GM12875 (cell line): ENCODE results near the gene WAPL.

ENCODE experiments used
- H3K4me3 ChIP-seq: one replicate; pipeline ENCODE4 v1.5.1; 2011; ENCODE audit warnings: low read depth, low read length, control low read depth
- TF ChIP-seq, protein P1 (sequence below): IDR thresholded peaks from 2 replicates; pipeline ENCODE4 v1.5.1; 2011; ENCODE audit warnings: low read depth, mild to moderate bottlenecking, control low read depth, inconsistent platforms, low read length, moderate library complexity, borderline replicate concordance; ENCODE audit not compliant: insufficient read depth

Gene WAPL

DNA sequence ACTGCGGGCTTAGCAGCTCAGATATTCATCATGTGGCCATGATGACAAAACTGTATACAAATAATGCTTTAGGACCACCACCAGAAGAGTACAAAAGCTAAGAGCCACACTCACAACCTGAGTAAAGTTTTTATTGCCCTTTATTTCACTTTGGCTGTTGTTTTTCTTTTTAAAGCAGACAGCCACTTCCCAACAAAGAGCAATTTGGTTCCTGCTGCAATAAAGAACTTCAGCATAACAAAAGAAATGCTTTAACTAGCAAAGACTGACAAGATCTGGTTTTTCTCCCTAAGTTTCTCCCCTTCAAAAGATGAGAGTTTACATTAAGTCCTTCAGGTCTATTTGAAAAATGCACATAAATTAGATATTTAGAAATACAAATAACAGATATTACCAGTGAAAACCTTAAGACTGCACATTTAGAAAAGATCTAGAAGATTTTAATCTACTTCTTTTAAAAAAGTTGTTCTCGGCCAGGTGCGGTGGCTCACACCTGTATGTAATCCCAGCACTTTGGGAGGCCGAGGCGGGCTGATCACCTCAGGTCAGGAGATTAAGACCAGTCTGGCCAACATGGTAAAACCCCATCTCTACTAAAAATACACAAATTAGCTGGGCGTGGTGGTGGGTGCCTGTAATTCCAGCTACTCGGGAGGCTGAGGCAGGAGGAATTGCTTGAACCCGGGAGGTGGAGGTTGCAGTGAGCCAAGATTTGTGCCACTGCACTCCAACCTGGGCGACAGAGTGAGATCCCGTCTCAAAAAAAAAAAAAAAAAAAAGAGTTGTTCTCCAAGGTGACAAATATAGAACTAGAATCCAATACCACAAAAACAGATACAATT is 59.4 kb downstream of the WAPL start:
- TF ChIP-seq, protein P1, sequence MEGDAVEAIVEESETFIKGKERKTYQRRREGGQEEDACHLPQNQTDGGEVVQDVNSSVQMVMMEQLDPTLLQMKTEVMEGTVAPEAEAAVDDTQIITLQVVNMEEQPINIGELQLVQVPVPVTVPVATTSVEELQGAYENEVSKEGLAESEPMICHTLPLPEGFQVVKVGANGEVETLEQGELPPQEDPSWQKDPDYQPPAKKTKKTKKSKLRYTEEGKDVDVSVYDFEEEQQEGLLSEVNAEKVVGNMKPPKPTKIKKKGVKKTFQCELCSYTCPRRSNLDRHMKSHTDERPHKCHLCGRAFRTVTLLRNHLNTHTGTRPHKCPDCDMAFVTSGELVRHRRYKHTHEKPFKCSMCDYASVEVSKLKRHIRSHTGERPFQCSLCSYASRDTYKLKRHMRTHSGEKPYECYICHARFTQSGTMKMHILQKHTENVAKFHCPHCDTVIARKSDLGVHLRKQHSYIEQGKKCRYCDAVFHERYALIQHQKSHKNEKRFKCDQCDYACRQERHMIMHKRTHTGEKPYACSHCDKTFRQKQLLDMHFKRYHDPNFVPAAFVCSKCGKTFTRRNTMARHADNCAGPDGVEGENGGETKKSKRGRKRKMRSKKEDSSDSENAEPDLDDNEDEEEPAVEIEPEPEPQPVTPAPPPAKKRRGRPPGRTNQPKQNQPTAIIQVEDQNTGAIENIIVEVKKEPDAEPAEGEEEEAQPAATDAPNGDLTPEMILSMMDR, result no peak
- no peak overlapping the region for H3K4me3 ChIP-seq

DNA sequence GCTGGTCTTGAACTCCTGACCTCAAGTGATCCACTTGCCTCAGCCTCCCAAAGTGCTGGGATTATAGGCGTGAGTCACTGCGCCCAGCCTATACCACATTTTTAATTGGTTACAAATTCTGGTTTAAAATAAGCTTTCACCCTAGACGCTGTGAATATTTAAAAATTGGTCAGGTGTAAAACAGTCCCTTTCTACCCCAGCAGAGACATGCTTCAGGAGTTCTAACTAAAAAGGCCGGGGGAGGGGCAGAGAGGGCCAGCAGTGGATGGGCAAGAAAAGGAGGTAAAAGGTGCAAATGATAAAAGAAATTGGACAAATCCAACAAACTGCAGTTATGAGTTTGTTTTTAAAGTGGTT is 70.0 kb downstream of the WAPL start:
- H3K4me3 ChIP-seq, result no peak overlapping the region
- TF ChIP-seq, protein P1, result no peak

DNA sequence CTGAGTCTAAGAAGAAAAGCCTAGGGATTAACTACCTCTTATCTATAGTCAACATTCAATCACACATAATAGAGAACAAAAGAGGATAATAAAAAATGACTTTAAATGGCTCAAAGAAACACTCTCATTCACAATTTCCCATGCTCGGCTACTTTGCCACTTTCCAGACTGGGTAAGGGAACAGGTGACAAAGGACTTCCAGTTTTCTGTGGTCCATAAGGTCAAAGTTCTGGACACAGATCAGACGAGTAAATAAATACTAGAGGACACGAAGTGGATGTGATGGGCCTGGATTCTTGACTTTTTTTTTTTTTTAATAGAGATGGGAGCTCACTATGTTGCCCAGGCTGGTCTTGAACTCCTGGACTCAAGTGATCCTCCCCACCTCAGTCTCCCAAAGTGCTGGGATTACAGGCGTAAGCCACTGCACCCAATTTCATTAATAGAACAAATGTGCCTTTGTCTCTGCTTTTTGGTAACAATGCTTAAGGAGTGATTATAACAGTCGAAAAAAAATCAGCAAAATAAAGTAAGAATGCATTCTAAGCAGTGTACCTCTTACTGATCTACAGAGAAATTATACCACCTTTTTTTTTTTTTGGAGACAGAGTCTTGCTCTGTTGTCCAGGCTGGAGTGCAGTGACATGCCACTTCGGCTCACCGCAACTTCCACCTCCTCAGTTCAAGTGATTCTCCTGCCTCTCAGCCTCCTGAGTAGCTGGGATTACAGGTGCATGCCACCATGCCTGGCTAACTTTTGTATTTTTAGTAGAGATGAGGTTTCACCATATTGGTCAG is 70.6 kb downstream of the WAPL start:
- H3K4me3 ChIP-seq, result no peak overlapping the region
- TF ChIP-seq, protein P1, result no peak

DNA sequence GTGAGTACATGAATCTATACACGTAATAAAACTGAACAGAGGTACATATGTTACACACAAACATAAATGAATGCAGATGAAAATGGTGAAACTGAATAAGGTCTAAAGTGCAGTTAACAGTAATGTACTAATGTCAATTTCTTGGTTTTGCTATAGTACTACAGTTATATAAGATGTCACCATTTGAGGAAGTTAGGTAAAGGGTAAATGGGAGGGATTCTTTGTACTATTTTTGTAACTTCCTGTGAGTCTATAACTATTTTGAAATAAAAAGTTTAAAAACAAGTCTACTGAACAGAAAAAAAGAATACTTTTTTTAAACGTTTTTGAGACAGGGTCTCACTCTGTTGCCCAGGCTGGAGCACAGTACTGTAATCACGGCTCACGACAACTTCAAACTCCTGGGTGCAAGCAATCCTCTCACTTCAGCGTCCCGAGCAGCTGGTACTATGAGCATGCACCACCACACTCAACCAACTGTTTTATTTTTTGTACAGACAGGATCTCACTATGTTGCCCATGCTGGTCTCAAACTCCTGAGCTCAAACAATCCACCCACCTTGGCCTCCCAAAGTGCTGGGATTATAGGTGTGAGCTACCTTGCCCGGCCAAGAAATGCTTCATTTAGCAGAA is 71.5 kb downstream of the WAPL start:
- TF ChIP-seq, protein P1, result no peak
- H3K4me3 ChIP-seq, result no peak overlapping the region

DNA sequence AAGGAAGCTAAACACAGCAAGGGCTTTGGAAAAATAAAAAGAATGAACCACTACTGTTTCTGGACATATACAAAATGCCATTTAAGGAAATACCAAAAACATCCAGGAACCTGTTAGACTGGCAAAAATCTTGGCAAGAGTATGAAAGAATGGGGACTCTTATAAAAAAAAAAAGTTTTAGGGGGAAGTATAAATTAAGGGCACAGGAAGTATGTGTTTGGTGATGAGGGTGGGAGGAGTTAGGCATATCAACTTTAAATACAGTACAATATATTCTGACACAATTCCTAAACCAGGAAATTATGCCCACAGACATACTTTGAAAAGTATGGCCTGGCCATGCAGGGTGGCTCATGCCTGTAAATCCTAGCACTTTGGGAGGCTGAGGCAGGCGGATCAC is 74.2 kb downstream of the WAPL start:
- TF ChIP-seq, protein P1, result no peak
- H3K4me3 ChIP-seq, result no peak overlapping the region

DNA sequence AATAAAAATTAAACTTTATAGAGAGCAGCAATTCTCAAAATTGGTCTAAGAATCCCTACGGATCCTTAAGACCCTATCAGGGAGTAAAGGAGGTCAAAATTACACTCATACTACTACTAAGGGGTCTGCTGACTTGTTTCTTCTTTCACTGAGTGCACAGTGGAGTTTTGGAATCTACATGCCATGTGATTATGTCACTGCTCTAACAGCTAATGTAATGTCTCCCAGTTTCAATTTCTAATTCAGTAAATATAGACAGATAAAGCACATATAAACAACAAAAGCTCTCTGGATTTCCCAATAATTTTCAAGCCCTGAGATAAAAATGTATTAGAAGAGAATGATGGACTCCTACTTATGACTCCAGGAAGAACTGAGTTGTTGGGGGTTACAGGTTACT is 74.6 kb downstream of the WAPL start:
- TF ChIP-seq, protein P1, result no peak
- no peak overlapping the region for H3K4me3 ChIP-seq

DNA sequence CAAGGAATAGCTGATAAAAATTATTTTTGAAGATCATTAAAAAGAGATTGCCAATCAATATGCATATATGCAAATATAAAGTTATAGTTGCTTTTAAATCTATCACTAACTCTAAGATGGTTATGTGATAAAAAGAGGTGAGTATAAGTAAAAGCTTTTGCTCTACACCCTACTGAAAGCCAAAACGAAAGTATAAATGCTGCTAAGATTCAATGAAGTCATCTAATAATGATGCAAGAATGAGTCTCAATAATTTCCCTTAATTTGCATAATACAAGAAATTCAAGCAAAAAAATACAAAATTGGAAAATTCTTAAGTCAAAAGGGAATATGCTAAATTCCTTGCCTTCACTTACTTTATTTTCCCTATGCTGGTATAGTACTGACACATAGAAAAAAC is 75.2 kb downstream of the WAPL start:
- TF ChIP-seq, protein P1, result no peak
- no peak overlapping the region for H3K4me3 ChIP-seq
